H1 (cell line): Measurements from ENCODE around the gene KLHL17.

Experiments
- EZH2 ChIP-seq: fragments of 200-600 bp; sonication (generic); IDR thresholded peaks from 2 replicates; pipeline ENCODE4 v1.7.1; 2012; ENCODE audit warnings: low read depth, mild to moderate bottlenecking, moderate library complexity, low read length, inconsistent platforms; ENCODE audit not compliant: severe bottlenecking
- JUND ChIP-seq: IDR thresholded peaks from 2 replicates; pipeline ENCODE4 v1.6.1; 2011; ENCODE audit warnings: mild to moderate bottlenecking, improper control_type of control experiment, low read length
- NRF1 ChIP-seq: IDR thresholded peaks from 2 replicates; pipeline ENCODE4 v1.6.1; 2011; ENCODE audit warnings: mild to moderate bottlenecking, low read depth, low read length, improper control_type of control experiment
- TBP ChIP-seq: IDR thresholded peaks from 2 replicates; pipeline ENCODE4 v1.6.1; 2011; ENCODE audit warnings: low read depth, low read length, improper control_type of control experiment
- YY1 ChIP-seq: IDR thresholded peaks from 2 replicates; pipeline ENCODE4 v1.6.1; 2011; ENCODE audit warnings: low read depth, mild to moderate bottlenecking, low read length
- TF ChIP-seq, protein P1 (sequence below), 3 experiments: IDR thresholded peaks; 1 replicate in 2 of 3; 2 replicates in 1 of 3; pipeline versions ENCODE4 v1.5.1 to v1.6.1; 2011; ENCODE audit warnings: low read length in 3 of 3, mild to moderate bottlenecking in 3 of 3, inconsistent platforms in 2 of 3, low read depth in 1 of 3, moderate library complexity in 1 of 3; ENCODE audit not compliant: insufficient read depth in 1 of 3; ENCODE audit errors: control extremely low read depth in 1 of 3

DNA sequence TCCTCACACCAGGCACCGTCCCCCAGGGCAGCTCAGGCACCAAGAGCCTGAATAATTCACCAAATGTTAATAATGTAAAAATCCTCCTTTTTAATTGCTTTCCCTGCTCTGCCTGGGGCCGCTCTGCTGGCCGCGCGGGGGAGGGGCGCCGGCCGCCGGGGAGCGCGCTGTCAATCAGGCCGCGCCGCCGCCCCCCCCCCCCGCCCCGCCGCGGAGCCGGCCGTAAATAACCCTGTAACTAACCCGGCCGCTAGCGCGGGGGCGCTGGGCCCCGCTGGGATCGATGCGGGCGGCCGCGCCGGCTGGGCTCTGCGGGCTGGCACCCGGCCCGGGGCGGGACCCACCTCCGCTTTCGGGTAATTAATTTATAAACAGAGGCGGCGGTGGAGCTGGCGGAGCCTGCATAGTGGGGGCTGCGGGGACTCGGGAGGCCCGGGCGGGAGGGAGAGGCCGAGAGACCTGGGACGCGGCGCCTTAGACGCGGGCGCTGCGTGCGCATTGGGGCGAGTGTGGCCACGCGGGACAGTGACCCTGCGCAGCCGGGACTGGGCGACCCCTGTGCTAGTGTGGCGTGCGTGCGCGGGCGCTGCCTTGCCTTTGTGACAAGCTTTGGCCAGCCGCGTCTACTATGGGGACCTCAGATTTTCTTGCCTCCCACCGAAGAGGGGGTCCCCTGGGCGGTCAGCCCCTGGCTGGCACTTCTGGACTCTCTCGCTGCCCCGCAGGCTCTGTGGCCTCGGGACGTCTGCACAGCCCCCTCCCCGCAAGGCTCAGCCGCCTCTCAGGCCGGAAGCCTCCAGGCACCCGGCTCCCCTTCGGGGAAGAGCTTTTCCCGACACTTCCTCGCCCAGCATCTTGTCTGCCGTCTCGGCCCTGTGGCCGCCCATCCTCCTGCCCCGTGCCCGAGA is 20.0 kb upstream of the KLHL17 start:
- TF ChIP-seq EZH2 (peak; percentile 95), JUND (no peak), TBP (no peak), YY1 (no peak), NRF1 (no peak)
- TF ChIP-seq, protein P1, sequence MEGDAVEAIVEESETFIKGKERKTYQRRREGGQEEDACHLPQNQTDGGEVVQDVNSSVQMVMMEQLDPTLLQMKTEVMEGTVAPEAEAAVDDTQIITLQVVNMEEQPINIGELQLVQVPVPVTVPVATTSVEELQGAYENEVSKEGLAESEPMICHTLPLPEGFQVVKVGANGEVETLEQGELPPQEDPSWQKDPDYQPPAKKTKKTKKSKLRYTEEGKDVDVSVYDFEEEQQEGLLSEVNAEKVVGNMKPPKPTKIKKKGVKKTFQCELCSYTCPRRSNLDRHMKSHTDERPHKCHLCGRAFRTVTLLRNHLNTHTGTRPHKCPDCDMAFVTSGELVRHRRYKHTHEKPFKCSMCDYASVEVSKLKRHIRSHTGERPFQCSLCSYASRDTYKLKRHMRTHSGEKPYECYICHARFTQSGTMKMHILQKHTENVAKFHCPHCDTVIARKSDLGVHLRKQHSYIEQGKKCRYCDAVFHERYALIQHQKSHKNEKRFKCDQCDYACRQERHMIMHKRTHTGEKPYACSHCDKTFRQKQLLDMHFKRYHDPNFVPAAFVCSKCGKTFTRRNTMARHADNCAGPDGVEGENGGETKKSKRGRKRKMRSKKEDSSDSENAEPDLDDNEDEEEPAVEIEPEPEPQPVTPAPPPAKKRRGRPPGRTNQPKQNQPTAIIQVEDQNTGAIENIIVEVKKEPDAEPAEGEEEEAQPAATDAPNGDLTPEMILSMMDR (IDR thresholded peaks at IDR 0.05; ENCODE audit: control extremely low read depth in 1 of 3, insufficient read depth in 1 of 3, low read depth in 1 of 3, low read length in 3 of 3), result no peak
